ENCODE measurements around the gene CDH4. TPM values are rescaled to one million over a fixed set of nuclear protein-coding genes. Genes with fewer than 3 reads are reported as not detected.

CDH4 gene
- total RNA-seq, 2 experiments from 2014 or later: not detected

- H3K79me2 ChIP-seq (ENCODE audit: insufficient read depth, low read depth, low read length): no peaks in the 10 kb centered on the region
- no peak overlapping the region for H3K27ac ChIP-seq (ENCODE audit: low read depth, low read length, poor library complexity, severe bottlenecking)
- BruUV-seq (replicated peaks): no TSS peak
- CTCF ChIA-PET (ENCODE audit: unreplicated experiment): no interaction called here
- no peak overlapping the region for H2AFZ ChIP-seq (ENCODE audit: low read length)
- no peaks in the 10 kb centered on the region for H3K36me3 ChIP-seq (ENCODE audit: insufficient read depth, low read length)
- H3K4me1 ChIP-seq (ENCODE audit: insufficient read depth, low read length, poor library complexity, severe bottlenecking): no peaks in the 10 kb centered on the region
- DNase-seq (ENCODE audit: low spot score): no peak
- POLR2A ChIA-PET: interaction anchor here (0.6 kb wide), 1 partner anchor 756 kb away, joined by 7 read pairs; no protein-coding TSS in a partner anchor
- no peaks in the 10 kb centered on the region for H3K9me2 ChIP-seq (ENCODE audit: insufficient read depth, low read length)
- H3K4me3 ChIP-seq (ENCODE audit: low read depth, low read length, poor library complexity, severe bottlenecking): no peak overlapping the region
- H4K20me1 ChIP-seq (ENCODE audit: insufficient read depth, low read length): no peaks in the 10 kb centered on the region
- H3K9me3 ChIP-seq (ENCODE audit: low read length): no peaks in the 10 kb centered on the region
- intact Hi-C loops (cut with micrococcal nuclease; ENCODE audit: unreplicated experiment): no loop called here
- no peak overlapping the region for H3K4me2 ChIP-seq (ENCODE audit: low read length)
- TF ChIP-seq CTCF (conservative IDR thresholded peaks at IDR 0.05; ENCODE audit: low read length) (no peak), EZH2phosphoT487 (IDR thresholded peaks at IDR 0.05; ENCODE audit: borderline replicate concordance, low read depth, low read length) (no peak)
Observed at GRCh38 chr20:61903575-61904340, 651.7 kb downstream of the CDH4 start.

- H4K20me1 ChIP-seq (ENCODE audit: insufficient read depth, low read length): no peaks in the 10 kb centered on the region
- no peaks in the 10 kb centered on the region for H3K36me3 ChIP-seq (ENCODE audit: insufficient read depth, low read length)
- no peak for DNase-seq (ENCODE audit: low spot score)
- H3K79me2 ChIP-seq (ENCODE audit: insufficient read depth, low read depth, low read length): no peaks in the 10 kb centered on the region
- ChIA-PET POLR2A (no interaction called here), CTCF (ENCODE audit: unreplicated experiment) (no interaction called here)
- no peak for TF ChIP-seq CTCF (conservative IDR thresholded peaks at IDR 0.05; ENCODE audit: low read length)
- TF ChIP-seq EZH2phosphoT487 (IDR thresholded peaks at IDR 0.05; ENCODE audit: borderline replicate concordance, low read depth, low read length): no peak
- BruUV-seq (replicated peaks): no TSS peak
- H3K4me3 ChIP-seq (ENCODE audit: low read depth, low read length, poor library complexity, severe bottlenecking): no peak overlapping the region
- no peaks in the 10 kb centered on the region for H3K4me1 ChIP-seq (ENCODE audit: insufficient read depth, low read length, poor library complexity, severe bottlenecking)
- H3K9me3 ChIP-seq (ENCODE audit: low read length): no peaks in the 10 kb centered on the region
- no peak overlapping the region for H3K4me2 ChIP-seq (ENCODE audit: low read length)
- H3K9me2 ChIP-seq (ENCODE audit: insufficient read depth, low read length): no peaks in the 10 kb centered on the region
- H3K27ac ChIP-seq (ENCODE audit: low read depth, low read length, poor library complexity, severe bottlenecking): no peak overlapping the region
- intact Hi-C loops (cut with micrococcal nuclease; ENCODE audit: unreplicated experiment): no loop called here
- no peak overlapping the region for H2AFZ ChIP-seq (ENCODE audit: low read length)
Observed at GRCh38 chr20:61904456-61904855, 652.4 kb downstream of the CDH4 start.

GRCh38 chr20:61905781-61906523, 653.9 kb downstream of the CDH4 start:
- no peak overlapping the region for H3K4me3 ChIP-seq (ENCODE audit: low read depth, low read length, poor library complexity, severe bottlenecking)
- TF ChIP-seq CTCF (conservative IDR thresholded peaks at IDR 0.05; ENCODE audit: low read length) (no peak), EZH2phosphoT487 (IDR thresholded peaks at IDR 0.05; ENCODE audit: borderline replicate concordance, low read depth, low read length) (no peak)
- H3K4me2 ChIP-seq (ENCODE audit: low read length): no peak overlapping the region
- no peaks in the 10 kb centered on the region for H3K4me1 ChIP-seq (ENCODE audit: insufficient read depth, low read length, poor library complexity, severe bottlenecking)
- no peak overlapping the region for H2AFZ ChIP-seq (ENCODE audit: low read length)
- no peaks in the 10 kb centered on the region for H3K9me3 ChIP-seq (ENCODE audit: low read length)
- no peaks in the 10 kb centered on the region for H3K9me2 ChIP-seq (ENCODE audit: insufficient read depth, low read length)
- intact Hi-C loops (cut with micrococcal nuclease; ENCODE audit: unreplicated experiment): no loop called here
- H4K20me1 ChIP-seq (ENCODE audit: insufficient read depth, low read length): no peaks in the 10 kb centered on the region
- BruUV-seq (replicated peaks): no TSS peak
- no peak overlapping the region for H3K27ac ChIP-seq (ENCODE audit: low read depth, low read length, poor library complexity, severe bottlenecking)
- H3K36me3 ChIP-seq (ENCODE audit: insufficient read depth, low read length): no peaks in the 10 kb centered on the region
- ChIA-PET POLR2A (no interaction called here), CTCF (ENCODE audit: unreplicated experiment) (no interaction called here)
- no peak for DNase-seq (ENCODE audit: low spot score)
- no peaks in the 10 kb centered on the region for H3K79me2 ChIP-seq (ENCODE audit: insufficient read depth, low read depth, low read length)

Data from OCI-LY7 (cell line).